GM23338 (cell line): Measurements from ENCODE around the gene SLC36A2. TPM values are rescaled to one million over a fixed set of nuclear protein-coding genes. Genes with fewer than 3 reads are reported as not detected.

ENCODE experiments used
- ATAC-seq: fragments of 200-7000 bp; cut with Tn5 transposase; 3 replicates; pipeline ENCODE4 v1.9.1; 2020
- DNase-seq: peaks from one replicate; pipeline ENCODE4 v3.0.0-alpha.2; 2015; ENCODE audit warnings: low spot score
- H2AFZ ChIP-seq: fragments of 200-600 bp; sonication (generic); 2 replicates; pipeline ENCODE4 v1.8.0; 2016; ENCODE audit warnings: antibody characterized with exemption, mild to moderate bottlenecking, moderate library complexity
- H3F3A ChIP-seq: fragments of 200-600 bp; sonication (generic); replicated peaks from 2 replicates; pipeline ENCODE4 v1.8.0; 2017; ENCODE audit warnings: antibody characterized with exemption, mixed run types, low read depth
- H3K27ac ChIP-seq: fragments of 200-600 bp; sonication (generic); 2 replicates; pipeline ENCODE4 v1.6.1; 2016; ENCODE audit warnings: low read depth
- H3K27me3 ChIP-seq: fragments of 200-600 bp; sonication (generic); 2 replicates; pipeline ENCODE4 v1.8.0; 2016; ENCODE audit warnings: mild to moderate bottlenecking, mixed run types, moderate library complexity; ENCODE audit not compliant: insufficient read depth
- H3K36me3 ChIP-seq: fragments of 200-600 bp; sonication (generic); 2 replicates; pipeline ENCODE4 v1.8.0; 2016; ENCODE audit warnings: mild to moderate bottlenecking; ENCODE audit not compliant: insufficient read depth
- H3K4me1 ChIP-seq: fragments of 200-600 bp; sonication (generic); 2 replicates; pipeline ENCODE4 v1.8.0; 2016; ENCODE audit warnings: mild to moderate bottlenecking, moderate library complexity; ENCODE audit not compliant: insufficient read depth
- H3K4me2 ChIP-seq: fragments of 200-600 bp; sonication (generic); 2 replicates; pipeline ENCODE4 v1.7.1; 2017; ENCODE audit warnings: mixed run types
- H3K4me3 ChIP-seq: fragments of 200-600 bp; sonication (generic); 2 replicates; pipeline ENCODE4 v1.6.1; 2016; ENCODE audit warnings: mixed run types
- H3K79me2 ChIP-seq: fragments of 200-600 bp; sonication (generic); replicated peaks from 2 replicates; pipeline ENCODE4 v1.8.0; 2017; ENCODE audit warnings: mild to moderate bottlenecking; ENCODE audit not compliant: insufficient read depth
- H3K9me2 ChIP-seq: fragments of 200-600 bp; sonication (generic); 2 replicates; pipeline ENCODE4 v1.8.0; 2017; ENCODE audit not compliant: insufficient read depth
- H4K20me1 ChIP-seq: fragments of 200-600 bp; sonication (generic); replicated peaks from 2 replicates; pipeline ENCODE4 v1.8.0; 2017; ENCODE audit warnings: mild to moderate bottlenecking; ENCODE audit not compliant: insufficient read depth
- H3K27ac Mint-ChIP-seq: 2 replicates; pipeline ENCODE4 v1.8.0; 2020; ENCODE audit warnings: inconsistent platforms, mild to moderate bottlenecking, moderate library complexity, mixed read lengths
- H3K27me3 Mint-ChIP-seq: 3 replicates; pipeline ENCODE4 v1.8.0; 2022; ENCODE audit warnings: low read depth, mild to moderate bottlenecking, moderate library complexity, mixed read lengths, inconsistent platforms; ENCODE audit not compliant: insufficient read depth, poor library complexity
- H3K36me3 Mint-ChIP-seq: 3 replicates; pipeline ENCODE4 v1.8.0; 2021; ENCODE audit warnings: low read depth, mild to moderate bottlenecking, inconsistent platforms, moderate library complexity, mixed read lengths
- H3K4me1 Mint-ChIP-seq: 3 replicates; pipeline ENCODE4 v1.8.0; 2020; ENCODE audit warnings: mild to moderate bottlenecking, inconsistent platforms, mixed read lengths
- H3K4me3 Mint-ChIP-seq: 3 replicates; pipeline ENCODE4 v1.8.0; 2021; ENCODE audit warnings: moderate library complexity, mild to moderate bottlenecking, inconsistent platforms, mixed read lengths
- H3K9me3 Mint-ChIP-seq: 3 replicates; pipeline ENCODE4 v1.8.0; 2020; ENCODE audit warnings: moderate library complexity, mild to moderate bottlenecking, inconsistent platforms, mixed read lengths
- EZH2 ChIP-seq: fragments of 200-600 bp; sonication (generic); IDR thresholded peaks from one replicate; pipeline ENCODE4 v1.8.0; 2017; ENCODE audit warnings: antibody characterized with exemption, mild to moderate bottlenecking, low read depth; ENCODE audit not compliant: unreplicated experiment
- EZH2phosphoT487 ChIP-seq: fragments of 200-600 bp; sonication (generic); IDR thresholded peaks from one replicate; pipeline ENCODE4 v1.8.1; 2018; ENCODE audit warnings: antibody characterized with exemption; ENCODE audit not compliant: unreplicated experiment
- JUNB ChIP-seq: IDR thresholded peaks from one replicate; pipeline ENCODE4 v1.6.1; 2016; ENCODE audit warnings: antibody characterized with exemption; ENCODE audit not compliant: unreplicated experiment
- POLR2AphosphoS5 ChIP-seq: IDR thresholded peaks from 2 replicates; pipeline ENCODE4 v1.6.1; 2016; ENCODE audit warnings: antibody characterized with exemption, low read depth
- STAT1 ChIP-seq: IDR thresholded peaks from one replicate; pipeline ENCODE4 v1.6.1; 2016; ENCODE audit warnings: antibody characterized with exemption; ENCODE audit not compliant: unreplicated experiment
- ZNF331 ChIP-seq: fragments of 250-450 bp; sonication (Bioruptor Pico); IDR thresholded peaks from 2 replicates; pipeline ENCODE4 v1.5.0; 2020; ENCODE audit warnings: low read depth, mild to moderate bottlenecking, moderate library complexity
- polyA plus RNA-seq: library from polyadenylated mRNA; unstranded; fragments of >200 nt; fragmentation: Nextera tagmentation; extraction: Ambion mirVana; gene quantifications from 2 replicates; pipeline ENCODE4 v1.2.1, GENCODE V29; 2016
- total RNA-seq: library from RNA; depleted of rRNA; stranded (reverse); fragments of >200 nt; shearing (Covaris generic); gene quantifications from 2 replicates; pipeline ENCODE4 v1.2.3, GENCODE V29; 2014
- TF ChIP-seq, protein P1 (sequence below), 2 experiments: fragments of 200-600 bp in 1 of 2; sonication (generic) in 1 of 2; conservative IDR thresholded peaks; 2 replicates each; pipeline versions ENCODE4 v1.5.1 to v1.6.1; 2016 to 2017; ENCODE audit warnings: antibody characterized with exemption in 2 of 2, low read depth in 2 of 2, mild to moderate bottlenecking in 2 of 2, moderate library complexity in 1 of 2
- TF ChIP-seq, protein P2 (sequence below): fragments of 250-450 bp; sonication (Bioruptor Pico); IDR thresholded peaks from 2 replicates; pipeline ENCODE4 v1.5.0; 2020; ENCODE audit warnings: mild to moderate bottlenecking, moderate library complexity
- TF ChIP-seq, protein P3 (sequence below): IDR thresholded peaks from 2 replicates; pipeline ENCODE4 v1.6.1; 2016; ENCODE audit warnings: antibody characterized with exemption
- TF ChIP-seq, protein P4 (sequence below): IDR thresholded peaks from one replicate; pipeline ENCODE4 v1.6.1; 2018; ENCODE audit warnings: antibody characterized with exemption; ENCODE audit not compliant: unreplicated experiment

The SLC36A2 gene
- total and polyA plus RNA-seq, 2 experiments from 2014 or later: 0.08 TPM; not detected in 1

DNA sequence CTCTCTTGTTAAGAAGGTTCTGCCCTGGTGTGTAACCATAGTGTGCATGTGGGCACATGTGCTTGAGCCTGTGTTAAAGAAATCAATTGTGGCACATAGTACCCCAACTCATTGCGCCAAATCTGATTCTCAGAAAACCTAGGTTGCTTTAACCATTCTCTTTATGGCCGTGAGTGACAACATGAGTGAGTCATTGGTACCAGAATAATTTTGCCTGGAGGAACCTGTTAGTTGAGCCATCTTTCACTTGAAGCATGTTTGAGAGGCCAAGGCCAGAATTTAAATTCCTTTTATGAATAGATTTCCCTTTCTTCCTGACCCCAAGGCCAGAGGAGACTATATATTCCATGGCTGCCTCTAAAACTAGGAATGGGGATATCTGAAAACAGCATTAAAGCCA lies 35.2 kb upstream of the SLC36A2 start (continued):
- TF ChIP-seq, protein P1, sequence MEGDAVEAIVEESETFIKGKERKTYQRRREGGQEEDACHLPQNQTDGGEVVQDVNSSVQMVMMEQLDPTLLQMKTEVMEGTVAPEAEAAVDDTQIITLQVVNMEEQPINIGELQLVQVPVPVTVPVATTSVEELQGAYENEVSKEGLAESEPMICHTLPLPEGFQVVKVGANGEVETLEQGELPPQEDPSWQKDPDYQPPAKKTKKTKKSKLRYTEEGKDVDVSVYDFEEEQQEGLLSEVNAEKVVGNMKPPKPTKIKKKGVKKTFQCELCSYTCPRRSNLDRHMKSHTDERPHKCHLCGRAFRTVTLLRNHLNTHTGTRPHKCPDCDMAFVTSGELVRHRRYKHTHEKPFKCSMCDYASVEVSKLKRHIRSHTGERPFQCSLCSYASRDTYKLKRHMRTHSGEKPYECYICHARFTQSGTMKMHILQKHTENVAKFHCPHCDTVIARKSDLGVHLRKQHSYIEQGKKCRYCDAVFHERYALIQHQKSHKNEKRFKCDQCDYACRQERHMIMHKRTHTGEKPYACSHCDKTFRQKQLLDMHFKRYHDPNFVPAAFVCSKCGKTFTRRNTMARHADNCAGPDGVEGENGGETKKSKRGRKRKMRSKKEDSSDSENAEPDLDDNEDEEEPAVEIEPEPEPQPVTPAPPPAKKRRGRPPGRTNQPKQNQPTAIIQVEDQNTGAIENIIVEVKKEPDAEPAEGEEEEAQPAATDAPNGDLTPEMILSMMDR (conservative IDR thresholded peaks at IDR 0.05; ENCODE audit: low read depth in 2 of 2): no peak
- TF ChIP-seq EZH2phosphoT487: no peak

DNA sequence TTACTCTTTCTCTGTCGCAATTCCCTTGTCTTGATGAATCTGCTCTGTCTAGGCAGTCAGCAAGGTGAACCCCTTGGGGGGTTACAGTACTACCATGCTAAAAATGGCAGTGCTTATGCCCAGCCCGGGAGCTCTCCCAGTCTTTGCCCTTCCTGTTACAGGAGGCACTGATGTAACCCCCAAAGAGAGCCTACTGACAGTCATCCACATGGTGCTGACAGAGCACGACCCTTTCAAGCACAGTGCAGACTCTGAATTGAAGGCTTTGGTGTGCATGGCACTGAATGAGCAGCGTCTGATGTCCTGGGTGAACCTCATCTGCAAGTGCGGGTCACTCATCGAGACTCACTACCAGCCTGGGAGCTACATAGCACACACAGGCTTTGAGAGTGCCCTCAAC lies 34.5 kb upstream of the SLC36A2 start:
- Histone ChIP-seq H2AFZ (peak overlapping the region; percentile 76), H3K9me2 (peaks cover 14% of the 10 kb centered on the region), H3K79me2 (no peaks in the 10 kb centered on the region), H3F3A (no peaks in the 10 kb centered on the region; the same call in 1 of the 2 replicates), H3K4me2 (no peak overlapping the region), H4K20me1 (no peaks in the 10 kb centered on the region), H3K27ac (no peak overlapping the region), H3K4me1 (peaks cover 19% of the 10 kb centered on the region), H3K27me3 (no peaks in the 10 kb centered on the region), H3K4me3 (no peak overlapping the region), H3K36me3 (no peaks in the 10 kb centered on the region)
- Mint-ChIP-seq H3K4me1 (peaks cover 31% of the 10 kb centered on the region), H3K9me3 (no peaks in the 10 kb centered on the region; the same call in 2 of the 3 replicates), H3K27me3 (peaks cover 5% of the 10 kb centered on the region), H3K36me3 (no peaks in the 10 kb centered on the region), H3K27ac (no peak overlapping the region), H3K4me3 (no peak overlapping the region)
- ATAC-seq (no peak), DNase-seq (no peak)
- TF ChIP-seq, protein P1 (conservative IDR thresholded peaks at IDR 0.05; ENCODE audit: low read depth in 2 of 2): no peak
- no peak for TF ChIP-seq EZH2
- TF ChIP-seq, protein P2, sequence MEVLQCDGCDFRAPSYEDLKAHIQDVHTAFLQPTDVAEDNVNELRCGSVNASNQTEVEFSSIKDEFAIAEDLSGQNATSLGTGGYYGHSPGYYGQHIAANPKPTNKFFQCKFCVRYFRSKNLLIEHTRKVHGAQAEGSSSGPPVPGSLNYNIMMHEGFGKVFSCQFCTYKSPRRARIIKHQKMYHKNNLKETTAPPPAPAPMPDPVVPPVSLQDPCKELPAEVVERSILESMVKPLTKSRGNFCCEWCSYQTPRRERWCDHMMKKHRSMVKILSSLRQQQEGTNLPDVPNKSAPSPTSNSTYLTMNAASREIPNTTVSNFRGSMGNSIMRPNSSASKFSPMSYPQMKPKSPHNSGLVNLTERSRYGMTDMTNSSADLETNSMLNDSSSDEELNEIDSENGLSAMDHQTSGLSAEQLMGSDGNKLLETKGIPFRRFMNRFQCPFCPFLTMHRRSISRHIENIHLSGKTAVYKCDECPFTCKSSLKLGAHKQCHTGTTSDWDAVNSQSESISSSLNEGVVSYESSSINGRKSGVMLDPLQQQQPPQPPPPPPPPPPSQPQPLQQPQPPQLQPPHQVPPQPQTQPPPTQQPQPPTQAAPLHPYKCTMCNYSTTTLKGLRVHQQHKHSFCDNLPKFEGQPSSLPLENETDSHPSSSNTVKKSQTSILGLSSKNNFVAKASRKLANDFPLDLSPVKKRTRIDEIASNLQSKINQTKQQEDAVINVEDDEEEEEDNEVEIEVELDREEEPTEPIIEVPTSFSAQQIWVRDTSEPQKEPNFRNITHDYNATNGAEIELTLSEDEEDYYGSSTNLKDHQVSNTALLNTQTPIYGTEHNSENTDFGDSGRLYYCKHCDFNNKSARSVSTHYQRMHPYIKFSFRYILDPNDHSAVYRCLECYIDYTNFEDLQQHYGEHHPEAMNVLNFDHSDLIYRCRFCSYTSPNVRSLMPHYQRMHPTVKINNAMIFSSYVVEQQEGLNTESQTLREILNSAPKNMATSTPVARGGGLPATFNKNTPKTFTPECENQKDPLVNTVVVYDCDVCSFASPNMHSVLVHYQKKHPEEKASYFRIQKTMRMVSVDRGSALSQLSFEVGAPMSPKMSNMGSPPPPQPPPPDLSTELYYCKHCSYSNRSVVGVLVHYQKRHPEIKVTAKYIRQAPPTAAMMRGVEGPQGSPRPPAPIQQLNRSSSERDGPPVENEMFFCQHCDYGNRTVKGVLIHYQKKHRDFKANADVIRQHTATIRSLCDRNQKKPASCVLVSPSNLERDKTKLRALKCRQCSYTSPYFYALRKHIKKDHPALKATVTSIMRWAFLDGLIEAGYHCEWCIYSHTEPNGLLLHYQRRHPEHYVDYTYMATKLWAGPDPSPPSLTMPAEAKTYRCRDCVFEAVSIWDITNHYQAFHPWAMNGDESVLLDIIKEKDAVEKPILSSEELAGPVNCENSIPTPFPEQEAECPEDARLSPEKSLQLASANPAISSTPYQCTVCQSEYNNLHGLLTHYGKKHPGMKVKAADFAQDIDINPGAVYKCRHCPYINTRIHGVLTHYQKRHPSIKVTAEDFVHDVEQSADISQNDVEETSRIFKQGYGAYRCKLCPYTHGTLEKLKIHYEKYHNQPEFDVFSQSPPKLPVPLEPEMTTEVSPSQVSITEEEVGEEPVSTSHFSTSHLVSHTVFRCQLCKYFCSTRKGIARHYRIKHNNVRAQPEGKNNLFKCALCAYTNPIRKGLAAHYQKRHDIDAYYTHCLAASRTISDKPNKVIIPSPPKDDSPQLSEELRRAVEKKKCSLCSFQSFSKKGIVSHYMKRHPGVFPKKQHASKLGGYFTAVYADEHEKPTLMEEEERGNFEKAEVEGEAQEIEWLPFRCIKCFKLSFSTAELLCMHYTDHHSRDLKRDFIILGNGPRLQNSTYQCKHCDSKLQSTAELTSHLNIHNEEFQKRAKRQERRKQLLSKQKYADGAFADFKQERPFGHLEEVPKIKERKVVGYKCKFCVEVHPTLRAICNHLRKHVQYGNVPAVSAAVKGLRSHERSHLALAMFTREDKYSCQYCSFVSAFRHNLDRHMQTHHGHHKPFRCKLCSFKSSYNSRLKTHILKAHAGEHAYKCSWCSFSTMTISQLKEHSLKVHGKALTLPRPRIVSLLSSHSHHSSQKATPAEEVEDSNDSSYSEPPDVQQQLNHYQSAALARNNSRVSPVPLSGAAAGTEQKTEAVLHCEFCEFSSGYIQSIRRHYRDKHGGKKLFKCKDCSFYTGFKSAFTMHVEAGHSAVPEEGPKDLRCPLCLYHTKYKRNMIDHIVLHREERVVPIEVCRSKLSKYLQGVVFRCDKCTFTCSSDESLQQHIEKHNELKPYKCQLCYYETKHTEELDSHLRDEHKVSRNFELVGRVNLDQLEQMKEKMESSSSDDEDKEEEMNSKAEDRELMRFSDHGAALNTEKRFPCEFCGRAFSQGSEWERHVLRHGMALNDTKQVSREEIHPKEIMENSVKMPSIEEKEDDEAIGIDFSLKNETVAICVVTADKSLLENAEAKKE (CRISPR knock-in tag): no peak
- no peak for TF ChIP-seq ZNF331 (CRISPR knock-in tag)
- TF ChIP-seq, protein P3, sequence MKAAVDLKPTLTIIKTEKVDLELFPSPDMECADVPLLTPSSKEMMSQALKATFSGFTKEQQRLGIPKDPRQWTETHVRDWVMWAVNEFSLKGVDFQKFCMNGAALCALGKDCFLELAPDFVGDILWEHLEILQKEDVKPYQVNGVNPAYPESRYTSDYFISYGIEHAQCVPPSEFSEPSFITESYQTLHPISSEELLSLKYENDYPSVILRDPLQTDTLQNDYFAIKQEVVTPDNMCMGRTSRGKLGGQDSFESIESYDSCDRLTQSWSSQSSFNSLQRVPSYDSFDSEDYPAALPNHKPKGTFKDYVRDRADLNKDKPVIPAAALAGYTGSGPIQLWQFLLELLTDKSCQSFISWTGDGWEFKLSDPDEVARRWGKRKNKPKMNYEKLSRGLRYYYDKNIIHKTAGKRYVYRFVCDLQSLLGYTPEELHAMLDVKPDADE: no peak
- TF ChIP-seq STAT1: no peak
- no peak for TF ChIP-seq JUNB
- no peak for TF ChIP-seq POLR2AphosphoS5
- TF ChIP-seq, protein P4, sequence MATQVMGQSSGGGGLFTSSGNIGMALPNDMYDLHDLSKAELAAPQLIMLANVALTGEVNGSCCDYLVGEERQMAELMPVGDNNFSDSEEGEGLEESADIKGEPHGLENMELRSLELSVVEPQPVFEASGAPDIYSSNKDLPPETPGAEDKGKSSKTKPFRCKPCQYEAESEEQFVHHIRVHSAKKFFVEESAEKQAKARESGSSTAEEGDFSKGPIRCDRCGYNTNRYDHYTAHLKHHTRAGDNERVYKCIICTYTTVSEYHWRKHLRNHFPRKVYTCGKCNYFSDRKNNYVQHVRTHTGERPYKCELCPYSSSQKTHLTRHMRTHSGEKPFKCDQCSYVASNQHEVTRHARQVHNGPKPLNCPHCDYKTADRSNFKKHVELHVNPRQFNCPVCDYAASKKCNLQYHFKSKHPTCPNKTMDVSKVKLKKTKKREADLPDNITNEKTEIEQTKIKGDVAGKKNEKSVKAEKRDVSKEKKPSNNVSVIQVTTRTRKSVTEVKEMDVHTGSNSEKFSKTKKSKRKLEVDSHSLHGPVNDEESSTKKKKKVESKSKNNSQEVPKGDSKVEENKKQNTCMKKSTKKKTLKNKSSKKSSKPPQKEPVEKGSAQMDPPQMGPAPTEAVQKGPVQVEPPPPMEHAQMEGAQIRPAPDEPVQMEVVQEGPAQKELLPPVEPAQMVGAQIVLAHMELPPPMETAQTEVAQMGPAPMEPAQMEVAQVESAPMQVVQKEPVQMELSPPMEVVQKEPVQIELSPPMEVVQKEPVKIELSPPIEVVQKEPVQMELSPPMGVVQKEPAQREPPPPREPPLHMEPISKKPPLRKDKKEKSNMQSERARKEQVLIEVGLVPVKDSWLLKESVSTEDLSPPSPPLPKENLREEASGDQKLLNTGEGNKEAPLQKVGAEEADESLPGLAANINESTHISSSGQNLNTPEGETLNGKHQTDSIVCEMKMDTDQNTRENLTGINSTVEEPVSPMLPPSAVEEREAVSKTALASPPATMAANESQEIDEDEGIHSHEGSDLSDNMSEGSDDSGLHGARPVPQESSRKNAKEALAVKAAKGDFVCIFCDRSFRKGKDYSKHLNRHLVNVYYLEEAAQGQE: no peak
